Measurements from ENCODE around the gene TMEM120B.
A peak's percentile ranks its signal among the peaks of the same experiment; 100 is the strongest.

The TMEM120B gene

GRCh38 chr12:121804417-121805111 lies 92.0 kb downstream of the TMEM120B start:
- Mint-ChIP-seq H3K9me3 (ENCODE audit: low read depth) (no peaks in the 10 kb centered on the region), H3K36me3 (peaks cover 2% of the 10 kb centered on the region), H3K4me1 (ENCODE audit: low read depth) (peaks cover 41% of the 10 kb centered on the region)

GRCh38 chr12:121805171-121806008 lies 92.8 kb downstream of the TMEM120B start:
- Mint-ChIP-seq H3K4me3 (peak overlapping the region; percentile 96), H3K27ac (peak overlapping the region; percentile 95), H3K9me3 (ENCODE audit: low read depth) (no peaks in the 10 kb centered on the region), H3K36me3 (peaks cover 2% of the 10 kb centered on the region), H3K4me1 (ENCODE audit: low read depth) (peaks cover 43% of the 10 kb centered on the region), H3K27me3 (no peaks in the 10 kb centered on the region)

More at GRCh38 chr12:121804417-121805111, 92.0 kb downstream of the TMEM120B start:
- peak overlapping the region; percentile 95 for H3K4me3 Mint-ChIP-seq
- no peaks in the 10 kb centered on the region for H3K27me3 Mint-ChIP-seq
- peak overlapping the region; percentile 96 for H3K27ac Mint-ChIP-seq

- no peaks in the 10 kb centered on the region for H3K27me3 Mint-ChIP-seq
- no peaks in the 10 kb centered on the region for H3K9me3 Mint-ChIP-seq (ENCODE audit: low read depth)
- peak overlapping the region; percentile 95 for H3K27ac Mint-ChIP-seq
- H3K4me1 Mint-ChIP-seq (ENCODE audit: low read depth) = peaks cover 49% of the 10 kb centered on the region
- peaks cover 4% of the 10 kb centered on the region for H3K36me3 Mint-ChIP-seq
- H3K4me3 Mint-ChIP-seq = peak overlapping the region; percentile 96
Measured at GRCh38 chr12:121806009-121806545, 93.5 kb downstream of the TMEM120B start.

GRCh38 chr12:121806546-121807423 lies 94.2 kb downstream of the TMEM120B start:
- H3K36me3 Mint-ChIP-seq = peaks cover 5% of the 10 kb centered on the region
- peak overlapping the region; percentile 96 for H3K4me3 Mint-ChIP-seq

GRCh38 chr12:121807642-121808347 lies 95.2 kb downstream of the TMEM120B start:
- H3K36me3 Mint-ChIP-seq = peaks cover 5% of the 10 kb centered on the region

More at GRCh38 chr12:121806546-121807423, 94.2 kb downstream of the TMEM120B start:
- Mint-ChIP-seq H3K9me3 (ENCODE audit: low read depth) (no peaks in the 10 kb centered on the region), H3K4me1 (ENCODE audit: low read depth) (peaks cover 47% of the 10 kb centered on the region), H3K27ac (peak overlapping the region; percentile 95), H3K27me3 (no peaks in the 10 kb centered on the region)

GRCh38 chr12:121808623-121809022 lies 96.1 kb downstream of the TMEM120B start:
- no peaks in the 10 kb centered on the region for H3K9me3 Mint-ChIP-seq (ENCODE audit: low read depth)
- H3K4me3 Mint-ChIP-seq = peak overlapping the region; percentile 49
- peaks cover 5% of the 10 kb centered on the region for H3K36me3 Mint-ChIP-seq
- H3K27ac Mint-ChIP-seq = peak overlapping the region; percentile 54
- no peaks in the 10 kb centered on the region for H3K27me3 Mint-ChIP-seq
- peaks cover 52% of the 10 kb centered on the region for H3K4me1 Mint-ChIP-seq (ENCODE audit: low read depth)

More at GRCh38 chr12:121807642-121808347, 95.2 kb downstream of the TMEM120B start:
- Mint-ChIP-seq H3K27ac (peak overlapping the region; percentile 50), H3K9me3 (ENCODE audit: low read depth) (no peaks in the 10 kb centered on the region), H3K4me3 (peak overlapping the region; percentile 96), H3K27me3 (no peaks in the 10 kb centered on the region), H3K4me1 (ENCODE audit: low read depth) (peaks cover 46% of the 10 kb centered on the region)

GRCh38 chr12:121809712-121810116 lies 97.2 kb downstream of the TMEM120B start:
- Mint-ChIP-seq H3K36me3 (peaks cover 5% of the 10 kb centered on the region), H3K4me1 (ENCODE audit: low read depth) (peaks cover 54% of the 10 kb centered on the region), H3K9me3 (ENCODE audit: low read depth) (no peaks in the 10 kb centered on the region), H3K4me3 (peak overlapping the region; percentile 23), H3K27ac (peak overlapping the region; percentile 64), H3K27me3 (no peaks in the 10 kb centered on the region)

GRCh38 chr12:121810234-121810817 lies 97.8 kb downstream of the TMEM120B start:
- no peaks in the 10 kb centered on the region for H3K9me3 Mint-ChIP-seq (ENCODE audit: low read depth)
- no peak overlapping the region for H3K27ac Mint-ChIP-seq
- H3K27me3 Mint-ChIP-seq = no peaks in the 10 kb centered on the region
- peaks cover 56% of the 10 kb centered on the region for H3K4me1 Mint-ChIP-seq (ENCODE audit: low read depth)
- H3K36me3 Mint-ChIP-seq = peaks cover 5% of the 10 kb centered on the region
- H3K4me3 Mint-ChIP-seq = peak overlapping the region; percentile 91

GRCh38 chr12:121810833-121811433 lies 98.4 kb downstream of the TMEM120B start:
- H3K27me3 Mint-ChIP-seq = no peaks in the 10 kb centered on the region
- H3K36me3 Mint-ChIP-seq = peaks cover 5% of the 10 kb centered on the region
- H3K27ac Mint-ChIP-seq = peak overlapping the region; percentile 93
- H3K9me3 Mint-ChIP-seq (ENCODE audit: low read depth) = no peaks in the 10 kb centered on the region
- peaks cover 54% of the 10 kb centered on the region for H3K4me1 Mint-ChIP-seq (ENCODE audit: low read depth)
- peak overlapping the region; percentile 91 for H3K4me3 Mint-ChIP-seq

GRCh38 chr12:121811434-121812319 lies 99.1 kb downstream of the TMEM120B start:
- peaks cover 5% of the 10 kb centered on the region for H3K36me3 Mint-ChIP-seq
- H3K27me3 Mint-ChIP-seq = no peaks in the 10 kb centered on the region
- H3K9me3 Mint-ChIP-seq (ENCODE audit: low read depth) = no peaks in the 10 kb centered on the region
- H3K4me1 Mint-ChIP-seq (ENCODE audit: low read depth) = peaks cover 50% of the 10 kb centered on the region
- H3K27ac Mint-ChIP-seq = peak overlapping the region; percentile 93
- peak overlapping the region; percentile 91 for H3K4me3 Mint-ChIP-seq

- H3K9me3 Mint-ChIP-seq (ENCODE audit: low read depth) = no peaks in the 10 kb centered on the region
- H3K36me3 Mint-ChIP-seq = peaks cover 5% of the 10 kb centered on the region
- peak overlapping the region; percentile 41 for H3K27ac Mint-ChIP-seq
- H3K4me1 Mint-ChIP-seq (ENCODE audit: low read depth) = peaks cover 43% of the 10 kb centered on the region
- H3K4me3 Mint-ChIP-seq = peak overlapping the region; percentile 91
- no peaks in the 10 kb centered on the region for H3K27me3 Mint-ChIP-seq
Measured at GRCh38 chr12:121812320-121812871, 99.8 kb downstream of the TMEM120B start.

All from activated naive CD8-positive, alpha-beta T cell (primary cell).